SK-N-SH treated with all-trans-retinoic acid at 6 μM for 48 hours (cell line): ENCODE results near the gene ASPRV1.

ENCODE experiments used
- PATZ1 ChIP-seq: fragments of 250-450 bp; sonication (Bioruptor Pico); IDR thresholded peaks from 2 replicates; pipeline ENCODE4 v1.8.0; 2020; ENCODE audit warnings: mild to moderate bottlenecking, moderate library complexity, borderline replicate concordance
- ZFP30 ChIP-seq: fragments of 450-650 bp; formaldehyde crosslinking; IDR thresholded peaks from 2 replicates; pipeline ENCODE4 v1.5.0; 2022; ENCODE audit warnings: mild to moderate bottlenecking, moderate library complexity
- ZNF70 ChIP-seq: fragments of 450-650 bp; formaldehyde crosslinking; IDR thresholded peaks from 2 replicates; pipeline ENCODE4 v1.5.0; 2020; ENCODE audit warnings: mild to moderate bottlenecking, moderate library complexity
- TF ChIP-seq, protein P1 (sequence below): fragments of 250-450 bp; sonication (Bioruptor Pico); IDR thresholded peaks from 2 replicates; pipeline ENCODE4 v1.5.0; 2020; ENCODE audit warnings: mild to moderate bottlenecking, moderate library complexity

DNA sequence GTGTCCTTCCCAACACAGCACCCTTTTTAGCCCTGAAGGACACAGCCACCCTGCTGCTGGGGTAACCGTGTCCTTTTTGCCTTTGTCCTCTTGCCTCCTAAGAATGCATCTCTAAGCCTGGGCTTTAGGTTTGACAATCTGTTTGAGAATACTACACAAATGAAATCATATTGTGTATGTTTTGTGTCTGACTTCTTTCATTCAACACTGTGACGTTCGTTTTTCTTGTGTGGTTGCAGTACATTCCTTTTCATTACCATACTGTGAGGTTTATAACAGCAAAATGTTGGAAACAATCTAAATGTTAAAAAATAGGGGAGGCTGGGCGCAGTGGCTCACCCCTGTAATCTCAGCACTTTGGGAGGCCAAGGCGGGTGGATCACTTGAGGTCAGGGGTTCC lies 11.2 kb downstream of the ASPRV1 start:
- TF ChIP-seq ZFP30 (CRISPR knock-in tag) (no peak), PATZ1 (CRISPR knock-in tag) (no peak), ZNF70 (CRISPR knock-in tag) (no peak)
- TF ChIP-seq, protein P1, sequence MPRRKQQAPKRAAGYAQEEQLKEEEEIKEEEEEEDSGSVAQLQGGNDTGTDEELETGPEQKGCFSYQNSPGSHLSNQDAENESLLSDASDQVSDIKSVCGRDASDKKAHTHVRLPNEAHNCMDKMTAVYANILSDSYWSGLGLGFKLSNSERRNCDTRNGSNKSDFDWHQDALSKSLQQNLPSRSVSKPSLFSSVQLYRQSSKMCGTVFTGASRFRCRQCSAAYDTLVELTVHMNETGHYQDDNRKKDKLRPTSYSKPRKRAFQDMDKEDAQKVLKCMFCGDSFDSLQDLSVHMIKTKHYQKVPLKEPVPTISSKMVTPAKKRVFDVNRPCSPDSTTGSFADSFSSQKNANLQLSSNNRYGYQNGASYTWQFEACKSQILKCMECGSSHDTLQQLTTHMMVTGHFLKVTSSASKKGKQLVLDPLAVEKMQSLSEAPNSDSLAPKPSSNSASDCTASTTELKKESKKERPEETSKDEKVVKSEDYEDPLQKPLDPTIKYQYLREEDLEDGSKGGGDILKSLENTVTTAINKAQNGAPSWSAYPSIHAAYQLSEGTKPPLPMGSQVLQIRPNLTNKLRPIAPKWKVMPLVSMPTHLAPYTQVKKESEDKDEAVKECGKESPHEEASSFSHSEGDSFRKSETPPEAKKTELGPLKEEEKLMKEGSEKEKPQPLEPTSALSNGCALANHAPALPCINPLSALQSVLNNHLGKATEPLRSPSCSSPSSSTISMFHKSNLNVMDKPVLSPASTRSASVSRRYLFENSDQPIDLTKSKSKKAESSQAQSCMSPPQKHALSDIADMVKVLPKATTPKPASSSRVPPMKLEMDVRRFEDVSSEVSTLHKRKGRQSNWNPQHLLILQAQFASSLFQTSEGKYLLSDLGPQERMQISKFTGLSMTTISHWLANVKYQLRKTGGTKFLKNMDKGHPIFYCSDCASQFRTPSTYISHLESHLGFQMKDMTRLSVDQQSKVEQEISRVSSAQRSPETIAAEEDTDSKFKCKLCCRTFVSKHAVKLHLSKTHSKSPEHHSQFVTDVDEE (CRISPR knock-in tag) = no peak
